Lower leg skin (tissue), 4 donors: Measurements from ENCODE around the gene STARD13. TPM values are rescaled to one million over a fixed set of nuclear protein-coding genes. Genes with fewer than 3 reads are reported as not detected.
"Not testable (repeated sequence)": the region's sequence is repeated elsewhere in the genome, so short reads cannot be mapped to it uniquely, and the experiment has no call there.

ENCODE experiments used
- DNase-seq, 2 donors: peaks; one replicate each; pipeline ENCODE4 v3.0.0-alpha.2; 2019; ENCODE audit warnings: low spot score in 2 of 2
- H3K4me3 ChIP-seq: fragments of 200-600 bp; sonication (generic); 2 replicates; pipeline ENCODE4 v1.5.1; 2017; ENCODE audit warnings: mild to moderate bottlenecking, low read depth; ENCODE audit not compliant: poor library complexity, severe bottlenecking
- POLR2A ChIP-seq, 2 donors: fragments of 450-650 bp; IDR thresholded peaks; one replicate each; pipeline ENCODE4 v1.6.1; 2016 to 2017; ENCODE audit warnings: antibody characterized with exemption in 2 of 2, mild to moderate bottlenecking in 1 of 2, moderate library complexity in 1 of 2
- WGBS, 2 donors: methylation state at CpG; one replicate each; pipeline ENCODE4 v1.1.5; 2018; 5-methylcytosine and 5-hydroxymethylcytosine counted together
- intact Hi-C: fragments of 100-400 bp; cut with DNase I; formaldehyde crosslinking; loops from one replicate; pipeline ENCODE4 v1.15.0; 2023; ENCODE audit warnings: low total_unique reads
- total RNA-seq, 4 donors: library from RNA; depleted of rRNA; stranded (reverse); fragments of >200 nt; gene quantifications; one replicate each; pipeline ENCODE4 v1.1.0, GENCODE V29; 2016
- TF ChIP-seq, protein P1 (sequence below), 3 donors: fragments of 450-650 bp; IDR thresholded peaks; one replicate each; pipeline ENCODE4 v1.5.1; 2016; ENCODE audit warnings: antibody characterized with exemption in 3 of 3, mild to moderate bottlenecking in 3 of 3, moderate library complexity in 2 of 3

Gene STARD13
- total RNA-seq, 4 donors from 2014 or later = 15.7 to 22.5 (median 19.6) TPM

- DNase-seq = no peak
- 79 to 83% methylated on average over 5 of the region's 5 CpGs for WGBS, 2 donors
- H3K4me3 ChIP-seq = no peak overlapping the region
- TF ChIP-seq, protein P1, sequence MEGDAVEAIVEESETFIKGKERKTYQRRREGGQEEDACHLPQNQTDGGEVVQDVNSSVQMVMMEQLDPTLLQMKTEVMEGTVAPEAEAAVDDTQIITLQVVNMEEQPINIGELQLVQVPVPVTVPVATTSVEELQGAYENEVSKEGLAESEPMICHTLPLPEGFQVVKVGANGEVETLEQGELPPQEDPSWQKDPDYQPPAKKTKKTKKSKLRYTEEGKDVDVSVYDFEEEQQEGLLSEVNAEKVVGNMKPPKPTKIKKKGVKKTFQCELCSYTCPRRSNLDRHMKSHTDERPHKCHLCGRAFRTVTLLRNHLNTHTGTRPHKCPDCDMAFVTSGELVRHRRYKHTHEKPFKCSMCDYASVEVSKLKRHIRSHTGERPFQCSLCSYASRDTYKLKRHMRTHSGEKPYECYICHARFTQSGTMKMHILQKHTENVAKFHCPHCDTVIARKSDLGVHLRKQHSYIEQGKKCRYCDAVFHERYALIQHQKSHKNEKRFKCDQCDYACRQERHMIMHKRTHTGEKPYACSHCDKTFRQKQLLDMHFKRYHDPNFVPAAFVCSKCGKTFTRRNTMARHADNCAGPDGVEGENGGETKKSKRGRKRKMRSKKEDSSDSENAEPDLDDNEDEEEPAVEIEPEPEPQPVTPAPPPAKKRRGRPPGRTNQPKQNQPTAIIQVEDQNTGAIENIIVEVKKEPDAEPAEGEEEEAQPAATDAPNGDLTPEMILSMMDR (IDR thresholded peaks at IDR 0.05) = no peak
- no peak for TF ChIP-seq POLR2A (IDR thresholded peaks at IDR 0.05)
- intact Hi-C loops = no loop called here
Measured at GRCh38 chr13:33180122-33180804, 105.3 kb downstream of the STARD13 start.

DNA sequence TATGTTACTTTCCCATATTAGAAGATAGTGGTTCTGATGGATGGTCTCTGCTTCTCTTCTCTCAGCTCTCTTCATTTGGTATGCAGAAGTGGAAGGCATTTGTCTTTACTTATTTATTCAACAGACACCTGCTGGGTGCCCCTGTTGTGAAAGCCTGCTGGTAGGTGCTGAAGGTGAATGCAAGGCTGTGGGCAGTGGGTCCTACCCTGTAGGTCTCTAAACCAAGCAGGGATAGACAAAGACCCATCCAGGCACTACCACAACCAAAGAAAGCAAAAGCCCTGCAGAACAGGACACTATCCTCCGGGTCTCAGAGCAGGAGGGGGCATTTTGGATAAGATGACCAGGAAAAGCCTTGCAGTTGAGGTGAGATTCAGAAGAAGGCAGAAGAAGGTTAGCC, 106.1 kb downstream of the STARD13 start:
- intact Hi-C loops = no loop called here
- 95 to 100% methylated on average over 1 of the region's 1 CpG for WGBS, 2 donors
- H3K4me3 ChIP-seq = no peak overlapping the region
- TF ChIP-seq POLR2A (IDR thresholded peaks at IDR 0.05) = no peak
- TF ChIP-seq, protein P1 (IDR thresholded peaks at IDR 0.05) = no peak
- no peak for DNase-seq

DNA sequence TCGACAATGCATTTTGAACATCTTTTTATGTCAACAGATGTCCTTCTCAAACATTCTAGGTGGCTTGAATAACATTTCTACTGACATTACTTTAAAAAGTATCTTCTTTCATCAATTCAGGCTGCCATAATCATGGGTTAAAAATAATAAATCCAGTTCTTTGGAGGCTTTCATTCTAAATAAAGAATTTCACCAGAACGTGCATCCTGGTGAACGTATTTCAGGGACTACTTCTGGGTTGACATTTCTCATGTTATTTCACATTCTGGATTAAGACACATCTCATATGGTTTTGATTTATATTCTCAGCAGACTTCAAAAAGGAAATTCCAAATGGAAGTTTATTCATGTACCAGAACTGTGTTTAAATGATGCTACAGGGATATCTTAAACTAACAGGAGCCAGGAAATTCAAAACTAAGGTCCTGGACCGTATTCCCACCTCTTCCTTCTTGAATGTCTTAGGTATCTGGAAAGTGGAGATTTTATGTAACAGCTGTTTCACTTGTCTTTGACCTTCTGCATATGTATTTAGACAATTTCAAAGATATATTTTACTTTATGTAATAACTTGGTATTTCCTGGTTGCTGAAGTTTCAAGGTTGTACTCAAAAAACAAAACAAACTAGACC, 107.2 kb downstream of the STARD13 start:
- intact Hi-C loops = no loop called here
- 61 to 62% methylated on average over 4 of the region's 4 CpGs for WGBS, 2 donors
- DNase-seq = no peak
- H3K4me3 ChIP-seq = no peak overlapping the region
- no peak for TF ChIP-seq POLR2A (IDR thresholded peaks at IDR 0.05)
- TF ChIP-seq, protein P1 (IDR thresholded peaks at IDR 0.05) = no peak

DNA sequence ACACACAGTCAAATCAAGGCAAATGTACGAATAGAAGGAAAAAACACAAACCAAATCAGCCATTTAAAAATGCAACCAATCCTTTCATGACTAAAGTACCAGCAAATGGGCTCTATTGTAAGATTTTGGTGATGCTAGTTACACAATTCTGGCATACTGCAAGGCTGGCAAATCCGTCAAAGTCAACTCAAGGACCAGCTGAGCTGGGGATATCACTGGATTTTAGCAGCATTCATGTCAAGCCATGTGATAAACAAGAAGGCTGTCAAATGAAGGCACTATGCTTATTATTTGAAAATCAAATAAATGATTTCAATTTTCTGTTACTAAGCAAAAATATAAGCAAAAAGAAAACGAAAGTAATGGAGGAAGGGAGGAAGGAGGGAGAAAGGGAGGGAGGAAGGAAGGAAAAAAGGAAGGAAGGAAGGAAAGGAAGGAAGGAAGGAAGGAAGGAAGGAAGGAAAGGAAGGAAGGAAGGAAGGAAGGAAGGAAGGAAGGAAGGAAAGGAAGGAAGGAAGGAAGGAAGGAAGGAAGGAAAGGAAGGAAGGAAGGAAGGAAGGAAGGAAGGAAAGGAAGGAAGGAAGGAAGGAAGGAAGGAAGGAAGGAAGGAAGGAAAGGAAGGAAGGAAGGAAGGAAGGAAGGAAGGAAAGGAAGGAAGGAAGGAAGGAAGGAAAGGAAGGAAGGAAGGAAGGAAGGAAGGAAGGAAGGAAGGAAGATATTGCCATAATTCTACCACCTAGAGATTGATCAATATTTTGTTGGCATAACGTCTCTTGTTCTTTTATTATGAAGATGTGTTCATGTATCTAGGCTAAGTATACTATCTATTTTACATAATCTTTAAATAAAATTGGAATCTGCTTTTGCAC, 108.0 kb downstream of the STARD13 start:
- intact Hi-C loops, H3K4me3 ChIP-seq, DNase-seq: not testable (repeated sequence)
- WGBS, 2 donors = 82 to 84% methylated on average over 4 of the region's 4 CpGs

GRCh38 chr13:33176526-33176925, 109.0 kb downstream of the STARD13 start:
- no peak overlapping the region for H3K4me3 ChIP-seq
- WGBS, 2 donors = 81 to 83% methylated on average over 1 of the region's 1 CpG
- no peak for DNase-seq
- intact Hi-C loops = no loop called here
- TF ChIP-seq POLR2A (IDR thresholded peaks at IDR 0.05) = no peak
- TF ChIP-seq, protein P1 (IDR thresholded peaks at IDR 0.05) = no peak

DNA sequence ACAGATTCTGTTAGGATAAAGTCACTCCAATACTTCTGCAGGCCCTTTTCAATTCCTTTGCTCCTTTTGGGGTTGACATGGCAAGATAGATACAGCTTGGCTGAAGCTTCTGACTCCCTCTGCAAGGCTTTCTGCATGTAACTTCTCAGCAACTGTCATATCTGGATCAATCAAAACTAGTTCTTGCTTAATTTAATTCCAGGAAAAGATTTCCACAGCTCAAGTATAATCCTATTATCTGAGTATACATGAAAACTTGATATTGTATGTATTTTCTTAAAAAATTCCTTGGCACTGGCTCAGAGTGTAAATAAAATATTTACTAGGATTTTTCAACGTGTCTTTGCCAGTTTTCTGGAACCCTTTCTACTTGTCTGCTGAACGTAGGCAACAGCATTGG, 109.6 kb downstream of the STARD13 start:
- no peak for DNase-seq
- 43 to 44% methylated on average over 2 of the region's 2 CpGs for WGBS, 2 donors
- H3K4me3 ChIP-seq = no peak overlapping the region
- intact Hi-C loops = no loop called here
- TF ChIP-seq, protein P1 (IDR thresholded peaks at IDR 0.05) = no peak
- no peak for TF ChIP-seq POLR2A (IDR thresholded peaks at IDR 0.05)
